ENCODE measurements around the gene EEPD1.

EEPD1 gene

GRCh38 chr7:36283181-36283580, 130.1 kb downstream of the EEPD1 start:
- DNase-seq = no peak

- DNase-seq = no peak
These were observed 130.7 kb downstream of the EEPD1 start for GRCh38 chr7:36283711-36284130.

GRCh38 chr7:36284456-36285090, 131.5 kb downstream of the EEPD1 start:
- DNase-seq = peak; percentile 11

GRCh38 chr7:36285276-36285675, 132.2 kb downstream of the EEPD1 start:
- no peak for DNase-seq

- DNase-seq = no peak
These were observed 133.2 kb downstream of the EEPD1 start for GRCh38 chr7:36286226-36286625.

GRCh38 chr7:36286688-36287087, 133.6 kb downstream of the EEPD1 start:
- DNase-seq = no peak

GRCh38 chr7:36287371-36288241, 134.6 kb downstream of the EEPD1 start:
- no peak for DNase-seq

- no peak for DNase-seq
These were observed 135.4 kb downstream of the EEPD1 start for GRCh38 chr7:36288501-36288900.

- no peak for DNase-seq
These were observed 137.0 kb downstream of the EEPD1 start for GRCh38 chr7:36289833-36290661.

- peak; percentile 64 for DNase-seq
These were observed 138.6 kb downstream of the EEPD1 start for GRCh38 chr7:36291387-36292316.

- no peak for DNase-seq
These were observed 142.0 kb downstream of the EEPD1 start for GRCh38 chr7:36295090-36295489.

GRCh38 chr7:36296284-36296683, 143.2 kb downstream of the EEPD1 start:
- no peak for DNase-seq

- no peak for DNase-seq
These were observed 144.4 kb downstream of the EEPD1 start for GRCh38 chr7:36297364-36298009.

GRCh38 chr7:36298106-36298505, 145.1 kb downstream of the EEPD1 start:
- DNase-seq = no peak

GRCh38 chr7:36299223-36299774, 146.2 kb downstream of the EEPD1 start:
- DNase-seq = no peak

- DNase-seq = no peak
These were observed 146.8 kb downstream of the EEPD1 start for GRCh38 chr7:36299823-36300341.

- no peak for DNase-seq
These were observed 147.8 kb downstream of the EEPD1 start for GRCh38 chr7:36300696-36301350.

GRCh38 chr7:36301914-36302771, 149.1 kb downstream of the EEPD1 start:
- no peak for DNase-seq
